LoVo (cell line): ENCODE results near the gene RARRES1.

Experiments used
- DNase-seq: peaks from one replicate; pipeline ENCODE4 v3.0.0-alpha.2; 2016; ENCODE audit warnings: low spot score

The RARRES1 gene

DNA sequence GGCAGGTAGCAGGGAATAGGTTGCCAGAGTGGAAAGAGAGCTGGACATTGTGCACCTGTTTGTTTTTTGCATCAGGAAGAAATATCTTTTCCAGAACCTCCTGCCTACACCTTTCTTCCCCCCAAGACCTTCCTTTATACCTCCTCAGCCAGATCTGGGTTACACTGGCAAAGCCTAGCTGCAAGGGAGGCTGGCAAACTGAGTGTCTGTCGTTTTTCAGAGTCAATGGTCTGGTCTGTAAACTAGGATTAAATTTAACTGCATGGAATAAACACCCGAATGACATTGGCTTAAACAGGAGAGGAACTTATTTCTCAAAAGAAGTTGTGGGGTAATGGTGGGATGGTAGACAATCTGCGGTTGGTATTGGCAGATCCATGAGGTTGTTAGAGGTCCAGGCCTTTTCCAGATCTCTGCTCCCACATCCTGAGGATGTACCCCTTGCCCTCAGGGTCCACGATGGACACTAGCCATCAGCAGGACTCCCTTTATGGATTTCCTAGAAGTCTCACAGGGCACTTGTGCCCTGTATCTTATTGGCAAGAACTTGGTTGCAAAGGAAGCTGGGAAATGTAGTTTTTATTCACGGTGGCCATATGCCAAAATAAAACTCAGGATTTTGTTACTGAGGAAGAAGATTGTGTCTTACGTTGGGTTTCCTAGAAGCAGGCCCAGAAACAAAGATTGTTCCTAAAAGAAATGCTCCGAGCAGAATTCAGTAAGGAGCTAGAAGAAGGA lies 3.2 kb upstream of the RARRES1 start:
- DNase-seq = no peak

DNA sequence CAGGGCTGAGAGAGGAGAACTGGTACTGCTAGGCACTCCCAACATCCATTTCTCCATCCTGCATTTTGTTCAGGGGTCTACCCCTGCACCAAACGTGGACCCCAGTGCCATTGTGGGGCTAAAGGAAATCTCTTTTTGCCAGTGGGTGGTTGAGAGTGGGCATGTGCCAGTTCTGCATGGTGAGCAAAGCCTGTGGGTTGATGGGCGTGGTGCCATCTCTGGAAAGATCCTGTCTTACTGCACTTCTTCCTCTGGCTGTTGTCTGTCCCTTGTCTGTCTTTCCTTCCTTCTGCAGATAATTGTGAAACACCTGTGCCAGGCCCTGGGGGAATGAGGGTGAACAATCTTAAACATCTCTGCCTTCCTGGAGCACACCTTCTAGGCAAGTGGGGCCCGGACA lies 1.4 kb upstream of the RARRES1 start:
- DNase-seq = no peak

DNA sequence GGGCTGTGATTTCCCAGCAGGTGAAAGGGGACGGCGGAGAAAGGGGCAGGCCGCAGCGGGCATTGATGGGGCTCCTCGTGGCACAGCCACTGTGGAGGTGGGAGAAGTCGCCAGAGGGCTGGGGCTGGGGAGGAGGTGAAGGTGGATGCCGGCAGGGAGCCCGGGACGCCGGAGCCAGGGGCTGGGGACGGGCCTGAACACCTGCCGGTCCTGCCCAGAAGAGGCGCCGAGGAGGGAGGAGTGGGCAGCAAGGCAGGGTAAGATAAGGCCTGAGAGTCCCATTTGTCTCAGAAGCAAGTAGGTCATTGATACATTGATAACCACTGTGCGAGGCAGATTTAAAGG lies 571 bp upstream of the RARRES1 start:
- DNase-seq = no peak

DNA sequence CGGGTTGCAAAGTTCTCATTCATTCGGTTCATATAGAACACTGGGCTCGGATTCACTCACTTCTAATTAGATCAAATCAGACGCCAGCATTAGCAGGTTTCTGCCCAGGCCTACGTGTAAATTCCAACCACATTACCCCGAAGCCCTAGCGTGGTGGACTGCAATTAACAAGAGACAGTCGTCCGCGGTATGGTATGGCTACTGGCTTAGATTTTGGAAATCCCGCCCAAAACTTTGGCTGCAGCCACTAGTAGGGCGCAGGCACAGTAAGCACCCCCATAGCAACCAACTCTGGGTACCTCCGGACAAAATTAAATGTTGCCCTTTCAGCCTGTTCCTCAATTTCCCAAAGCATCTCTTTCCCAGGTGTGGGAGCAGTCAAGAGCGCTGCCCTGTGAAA lies 771 bp downstream of the RARRES1 start:
- no peak for DNase-seq

GRCh38 chr3:158728851-158729250 lies 3.4 kb downstream of the RARRES1 start:
- no peak for DNase-seq

DNA sequence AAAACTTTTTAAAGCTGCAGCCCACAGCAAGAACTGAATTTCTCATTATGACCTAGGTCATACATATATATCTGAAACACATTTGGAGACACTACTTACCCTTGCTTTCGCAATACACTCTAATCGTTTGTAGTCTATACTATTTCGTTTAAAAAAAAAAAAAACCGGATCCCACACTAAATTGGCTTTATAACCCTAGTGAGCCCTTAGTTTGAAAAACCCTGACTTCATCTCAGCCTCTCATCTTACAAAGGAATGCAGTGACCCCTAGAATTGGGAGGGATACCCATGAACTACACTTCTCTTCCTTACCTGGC lies 4.2 kb downstream of the RARRES1 start:
- no peak for DNase-seq

DNA sequence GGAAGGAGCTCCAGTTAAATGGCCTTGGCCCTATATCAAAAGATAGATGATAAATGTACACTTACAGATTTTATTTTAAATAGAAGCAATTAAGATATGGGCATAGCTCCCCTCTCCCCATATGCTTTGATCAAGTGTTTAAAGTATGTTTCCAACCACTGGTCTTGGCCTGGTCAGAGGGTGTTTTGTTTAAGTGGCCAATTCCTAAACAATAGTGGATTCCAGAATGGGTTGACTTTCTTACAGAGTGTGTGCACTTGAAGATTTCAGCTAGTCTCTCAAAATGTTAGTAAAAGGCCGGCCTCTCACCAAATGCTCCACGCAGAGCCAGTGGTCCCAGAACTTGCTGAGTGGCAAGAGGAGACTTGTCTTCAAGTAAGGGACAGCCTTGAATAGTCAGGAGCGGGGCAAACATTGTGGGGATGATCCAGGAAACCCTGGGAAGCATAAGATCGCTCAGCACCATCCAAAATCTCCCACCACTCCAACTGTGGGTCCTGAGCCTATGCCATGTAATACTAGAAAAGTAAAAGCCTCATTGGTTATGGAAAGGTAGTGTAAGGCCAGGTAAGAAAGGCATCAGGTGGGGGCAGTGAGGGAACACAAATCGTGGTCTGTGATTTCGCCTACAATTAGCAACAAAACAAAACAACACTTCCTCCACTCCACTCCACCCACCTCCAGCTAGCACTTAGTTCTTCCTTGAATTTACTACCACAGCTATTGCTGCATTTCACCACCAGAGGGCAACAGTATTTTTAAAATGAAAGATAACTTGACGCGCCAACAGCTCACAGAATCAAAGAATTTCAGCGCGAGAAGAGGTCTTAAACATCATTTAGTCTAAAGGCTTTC lies 4.8 kb downstream of the RARRES1 start:
- DNase-seq = peak; percentile 78

DNA sequence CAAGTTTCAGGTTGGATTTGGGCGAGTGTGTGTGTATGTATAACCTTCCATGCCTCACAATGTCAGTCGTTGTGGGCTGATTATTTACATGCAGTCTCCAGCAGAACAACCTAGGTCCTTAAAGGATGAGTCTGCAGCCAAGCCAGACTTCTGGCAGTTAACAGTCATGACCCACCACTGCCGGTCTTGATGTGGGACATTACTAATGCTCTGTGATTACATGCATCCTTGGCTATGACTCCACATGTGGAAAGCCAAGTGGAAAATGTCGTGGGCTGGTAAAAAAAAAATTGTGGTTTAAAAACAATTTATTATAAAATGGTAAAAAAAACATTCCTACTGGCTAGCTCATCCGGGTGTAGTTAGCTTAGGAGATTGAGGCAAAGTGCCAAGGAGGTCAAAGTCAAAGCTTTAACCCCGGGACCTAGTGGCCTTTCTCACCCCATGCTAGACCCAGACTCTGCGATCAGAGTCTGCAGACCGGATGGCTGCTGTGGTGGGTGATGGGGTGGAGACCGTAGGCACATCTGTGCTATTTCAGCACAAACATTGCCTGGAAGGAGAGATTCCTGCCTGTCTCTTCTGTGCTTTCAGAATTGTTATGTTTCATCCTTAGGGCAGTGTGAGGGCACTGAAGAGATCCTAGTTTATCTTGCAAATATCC lies 6.8 kb downstream of the RARRES1 start:
- peak; percentile 80 for DNase-seq

DNA sequence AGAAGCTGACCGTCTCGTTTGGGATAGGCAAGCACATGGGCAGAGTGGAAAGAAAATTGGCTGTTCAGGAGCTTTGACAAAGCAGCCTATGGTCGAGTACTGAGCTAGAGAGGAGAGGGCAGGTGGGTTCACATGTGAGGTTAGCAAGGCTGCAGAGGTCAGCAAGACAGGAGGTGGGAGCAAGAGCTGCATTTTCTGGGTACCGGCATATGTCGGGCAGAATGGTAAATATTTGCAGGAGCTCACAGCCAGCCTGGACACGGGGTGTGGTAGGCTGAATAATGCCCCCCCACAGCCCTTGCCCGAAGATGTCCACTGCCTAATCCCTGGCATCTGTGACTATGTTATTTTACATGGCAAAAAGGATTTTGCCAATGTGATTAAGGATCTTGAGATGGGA lies 8.3 kb downstream of the RARRES1 start:
- no peak for DNase-seq

DNA sequence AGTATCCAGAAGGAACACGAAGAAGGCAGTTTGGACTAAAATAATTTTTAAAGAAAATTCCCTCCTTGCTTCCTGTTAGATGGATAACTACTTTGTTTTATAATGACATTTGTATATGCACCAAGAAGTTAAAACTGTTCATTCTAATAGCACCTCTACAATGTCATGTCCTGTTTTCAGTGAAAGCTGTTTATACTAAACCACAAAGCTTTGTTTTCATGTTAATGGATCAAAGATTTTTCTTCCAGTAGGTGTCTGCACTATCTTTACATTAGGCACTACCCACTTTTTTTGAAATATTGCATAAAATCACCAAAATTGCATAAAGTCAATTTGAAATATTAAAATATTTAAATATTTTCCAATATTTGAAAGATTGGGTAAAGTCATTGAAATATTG lies 10.1 kb downstream of the RARRES1 start:
- DNase-seq = no peak

- peak; percentile 89 for DNase-seq
Observed at GRCh38 chr3:158718490-158719170, 13.6 kb downstream of the RARRES1 start.

- no peak for DNase-seq
Observed at GRCh38 chr3:158717576-158717975, 14.7 kb downstream of the RARRES1 start.

DNA sequence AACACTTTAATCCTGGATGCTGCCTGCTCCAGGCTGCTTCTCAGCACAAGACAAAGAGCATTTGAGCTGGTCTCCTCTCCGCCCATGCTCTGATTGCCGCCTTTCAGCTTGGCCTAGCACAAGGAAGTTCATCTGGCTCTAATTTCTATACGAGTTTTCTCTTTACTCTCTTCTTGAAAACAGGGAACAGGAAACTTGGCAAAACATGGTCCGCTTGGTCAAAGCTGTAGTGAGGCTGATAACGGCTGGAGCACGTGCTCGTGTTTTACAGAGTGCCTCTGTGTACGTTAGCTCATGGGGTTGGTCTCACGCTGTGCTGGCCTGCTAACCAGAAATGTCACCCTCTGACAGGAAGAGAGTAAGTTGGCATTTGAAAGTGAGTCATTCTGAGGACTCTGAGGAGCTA lies 19.2 kb downstream of the RARRES1 start:
- no peak for DNase-seq

- no peak for DNase-seq
Observed at GRCh38 chr3:158712443-158712842, 19.8 kb downstream of the RARRES1 start.

DNA sequence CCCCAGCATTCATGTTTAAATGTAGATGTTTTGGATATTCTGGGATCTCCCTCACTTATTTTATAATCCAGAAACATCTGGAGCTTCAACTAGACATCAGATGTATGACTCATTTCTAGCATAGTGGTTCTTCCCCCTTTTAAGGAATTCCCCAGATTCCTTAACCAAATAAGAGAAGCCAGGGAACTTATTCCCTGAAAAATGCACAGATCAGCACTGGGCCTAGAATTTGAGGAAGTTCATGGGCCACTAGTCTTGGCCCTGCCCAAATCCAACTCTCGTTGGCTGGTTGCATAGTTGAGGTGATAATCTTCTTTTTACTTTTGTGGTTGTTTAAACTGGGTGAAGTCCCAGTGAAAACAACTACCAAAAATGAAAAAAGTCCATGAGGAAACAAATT lies 20.4 kb downstream of the RARRES1 start:
- DNase-seq = no peak

GRCh38 chr3:158710601-158711000 lies 21.7 kb downstream of the RARRES1 start:
- no peak for DNase-seq

DNA sequence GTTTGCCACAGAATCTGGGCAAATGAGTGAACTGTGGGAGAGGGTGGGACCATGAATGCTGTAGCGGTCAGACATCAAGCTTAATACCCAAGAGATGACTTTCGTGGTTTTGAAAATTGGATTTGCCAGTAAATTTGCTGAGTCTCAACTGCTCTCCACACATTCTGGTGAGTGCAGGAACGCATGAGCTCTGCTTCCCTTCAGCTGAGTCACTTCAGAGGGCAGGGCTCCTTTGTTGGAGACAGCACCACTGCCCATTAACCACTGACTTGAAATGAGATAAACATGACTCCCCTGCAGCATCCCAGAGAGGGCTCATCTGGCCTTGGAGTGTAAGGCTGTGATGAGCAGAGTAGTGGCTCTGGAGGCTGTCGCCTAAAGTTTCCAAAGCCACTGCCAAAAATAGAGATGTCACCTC lies 22.6 kb downstream of the RARRES1 start:
- DNase-seq = peak; percentile 20

- DNase-seq = no peak
Observed at GRCh38 chr3:158703566-158703965, 28.7 kb downstream of the RARRES1 start.

GRCh38 chr3:158702815-158703481 lies 29.3 kb downstream of the RARRES1 start:
- DNase-seq = no peak

DNA sequence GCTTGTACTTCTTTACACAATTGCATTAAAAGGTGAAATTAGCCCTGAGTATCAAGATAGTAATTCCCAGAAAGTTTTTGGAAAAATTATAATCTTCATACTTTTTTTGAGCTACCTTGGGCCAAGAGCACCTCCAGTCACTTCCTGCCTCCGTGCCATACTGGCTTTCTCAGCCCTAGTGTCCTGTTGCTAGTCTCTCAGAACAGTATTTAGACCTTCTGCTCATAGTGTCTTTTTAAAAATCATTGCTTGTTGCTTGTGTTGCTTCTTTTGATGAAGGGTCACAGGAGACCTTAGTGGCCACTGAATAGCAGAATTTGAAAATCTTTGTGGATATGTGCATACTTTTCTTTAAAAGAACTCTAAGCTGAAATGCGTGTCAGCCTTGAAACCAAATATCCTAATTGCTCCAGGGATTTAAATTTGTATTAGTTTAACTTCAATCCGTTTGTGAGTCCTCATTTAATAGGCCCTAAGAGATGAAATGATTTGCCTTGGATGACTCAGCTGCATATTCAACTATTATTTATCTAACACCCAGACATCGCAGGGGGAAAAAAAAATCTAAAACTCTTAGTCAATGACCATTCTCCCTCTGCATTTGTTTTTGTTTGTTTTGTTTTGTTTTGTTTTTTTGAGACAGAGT lies 30.7 kb downstream of the RARRES1 start:
- DNase-seq = no peak

- DNase-seq = no peak
Observed at GRCh38 chr3:158700559-158700958, 31.7 kb downstream of the RARRES1 start.

GRCh38 chr3:158696618-158697017 lies 35.6 kb downstream of the RARRES1 start:
- DNase-seq = no peak
